ENCODE data around the gene SHISA4. TPM values are rescaled to one million over a fixed set of nuclear protein-coding genes. Genes with fewer than 3 reads are reported as not detected.

SHISA4 gene
- total RNA-seq, 1 experiment from 2014 or later, result 6.3 TPM

GRCh38 chr1:201874672-201875071 is 14.0 kb upstream of the SHISA4 start (continued):
- no peak for TF ChIP-seq ZNF281 (CRISPR knock-in tag; IDR thresholded peaks at IDR 0.05)
- no peak for TF ChIP-seq OVOL2 (CRISPR knock-in tag; IDR thresholded peaks at IDR 0.05; ENCODE audit: borderline replicate concordance)
- no peak for TF ChIP-seq IRF1 (CRISPR knock-in tag; IDR thresholded peaks at IDR 0.05)
- TF ChIP-seq FOXP1 (CRISPR knock-in tag; IDR thresholded peaks at IDR 0.05; ENCODE audit: borderline replicate concordance), result no peak
- no peak for TF ChIP-seq TCF7 (CRISPR knock-in tag; IDR thresholded peaks at IDR 0.05; ENCODE audit: low read depth)
- no peak for TF ChIP-seq NFE2L1 (CRISPR knock-in tag; IDR thresholded peaks at IDR 0.05)
- TF ChIP-seq USF1 (CRISPR knock-in tag; IDR thresholded peaks at IDR 0.05), result no peak
- no peak for TF ChIP-seq ZNF232 (CRISPR knock-in tag; IDR thresholded peaks at IDR 0.05)
- no peak for TF ChIP-seq NFYB (CRISPR knock-in tag; conservative IDR thresholded peaks at IDR 0.05; ENCODE audit: low read depth)
- TF ChIP-seq KAT7 (CRISPR knock-in tag; IDR thresholded peaks at IDR 0.05; ENCODE audit: borderline replicate concordance), result no peak
- no peak for TF ChIP-seq ZNF396 (CRISPR knock-in tag; IDR thresholded peaks at IDR 0.05; ENCODE audit: borderline replicate concordance)

GRCh38 chr1:201876148-201876818 is 12.4 kb upstream of the SHISA4 start:
- ChIA-PET POLR2A (no interaction called here), CTCF (interaction anchor here (1.2 kb wide), 1 partner anchor 346 kb away, joined by 3 read pairs; no protein-coding TSS in a partner anchor)
- DNase-seq (ENCODE audit: low spot score), result no peak
- 0 out of 2 replicates have a peak, but pooled peaks have one; percentile 12 for ATAC-seq
- TF ChIP-seq ZMAT4 (CRISPR knock-in tag; IDR thresholded peaks at IDR 0.05), result no peak
- no peak for TF ChIP-seq ZNF671 (CRISPR knock-in tag; IDR thresholded peaks at IDR 0.05)
- TF ChIP-seq E2F5 (CRISPR knock-in tag; IDR thresholded peaks at IDR 0.05), result no peak
- no peak for TF ChIP-seq E2F1 (CRISPR knock-in tag; IDR thresholded peaks at IDR 0.05)
- no peak for TF ChIP-seq NFYB (CRISPR knock-in tag; conservative IDR thresholded peaks at IDR 0.05; ENCODE audit: low read depth)
- TF ChIP-seq KAT7 (CRISPR knock-in tag; IDR thresholded peaks at IDR 0.05; ENCODE audit: borderline replicate concordance), result no peak
- TF ChIP-seq TCF7 (CRISPR knock-in tag; IDR thresholded peaks at IDR 0.05; ENCODE audit: low read depth), result no peak
- no peak for TF ChIP-seq FOXP4 (CRISPR knock-in tag; IDR thresholded peaks at IDR 0.05)
- no peak for TF ChIP-seq ZSCAN18 (CRISPR knock-in tag; IDR thresholded peaks at IDR 0.05)
- no peak for TF ChIP-seq TP53 (CRISPR knock-in tag; IDR thresholded peaks at IDR 0.05)
- TF ChIP-seq SOX15 (CRISPR knock-in tag; IDR thresholded peaks at IDR 0.05), result no peak
- no peak for TF ChIP-seq GABPB1 (CRISPR knock-in tag; IDR thresholded peaks at IDR 0.05)
- TF ChIP-seq MLX (CRISPR knock-in tag; IDR thresholded peaks at IDR 0.05), result no peak
- no peak for TF ChIP-seq ZNF423 (CRISPR knock-in tag; IDR thresholded peaks at IDR 0.05)
- TF ChIP-seq TEAD1 (CRISPR knock-in tag; IDR thresholded peaks at IDR 0.05), result no peak
- TF ChIP-seq HMGA2 (CRISPR knock-in tag; IDR thresholded peaks at IDR 0.05), result no peak
- Mint-ChIP-seq H3K4me1 (peaks cover 11% of the 10 kb centered on the region), H3K9me3 (no peaks in the 10 kb centered on the region), H3K36me3 (peaks cover 44% of the 10 kb centered on the region), H3K4me3 (no peak overlapping the region), H3K27ac (no peak overlapping the region; the same call in 1 of the 2 replicates), H3K27me3 (ENCODE audit: low read depth) (no peaks in the 10 kb centered on the region)
